HepG2 (cell line): ENCODE data around the gene CYLD. TPM values are rescaled to one million over a fixed set of nuclear protein-coding genes. Genes with fewer than 3 reads are reported as not detected.
A peak's percentile ranks its signal among the peaks of the same experiment; 100 is the strongest.

ENCODE experiments used
- ARID5B ChIP-seq: IDR thresholded peaks from 2 replicates; pipeline ENCODE4 v1.4.0; 2020; ENCODE audit warnings: mild to moderate bottlenecking, missing genetic modification reagents
- FLYWCH1 ChIP-seq: sonication (generic); formaldehyde crosslinking; IDR thresholded peaks from 2 replicates; pipeline ENCODE4 v1.8.1; 2023; ENCODE audit warnings: mild to moderate bottlenecking, missing genetic modification reagents
- FOXP1 ChIP-seq, 2 experiments: fragments of 450-650 bp in 1 of 2; IDR thresholded peaks; 2 replicates each; pipeline ENCODE4 v1.6.1; 2017 to 2018; ENCODE audit warnings: antibody characterized with exemption in 1 of 2
- IKZF5 ChIP-seq: IDR thresholded peaks from 2 replicates; pipeline ENCODE4 v1.6.1; 2018; ENCODE audit warnings: missing genetic modification reagents, mild to moderate bottlenecking, missing compliant biosample characterization
- NCOA1 ChIP-seq: sonication (generic); formaldehyde crosslinking; IDR thresholded peaks from 2 replicates; pipeline ENCODE4 v1.9.0; 2021; ENCODE audit warnings: missing genetic modification reagents
- TAF15 ChIP-seq: fragments of 200-400 bp; formaldehyde crosslinking; IDR thresholded peaks from one replicate; pipeline ENCODE4 v1.6.1; 2018; ENCODE audit warnings: mild to moderate bottlenecking, low read depth, low read length; ENCODE audit not compliant: poor library complexity, severe bottlenecking
- YY1 ChIP-seq: IDR thresholded peaks from 2 replicates; pipeline ENCODE4 v1.6.1; 2011; ENCODE audit warnings: low read length, low read depth, moderate library complexity, mild to moderate bottlenecking; ENCODE audit not compliant: insufficient read depth, insufficient replicate concordance
- ZBTB2 ChIP-seq: sonication (generic); formaldehyde crosslinking; IDR thresholded peaks from 2 replicates; pipeline ENCODE4 v1.8.0; 2022; ENCODE audit warnings: low read depth, missing genetic modification reagents
- ZNF10 ChIP-seq: sonication (generic); formaldehyde crosslinking; IDR thresholded peaks from 2 replicates; pipeline ENCODE4 v1.4.0; 2020; ENCODE audit warnings: mild to moderate bottlenecking, low read depth, missing genetic modification reagents, borderline replicate concordance
- ZNF263 ChIP-seq: sonication (generic); formaldehyde crosslinking; IDR thresholded peaks from 2 replicates; pipeline ENCODE4 v1.4.0; 2020; ENCODE audit warnings: missing genetic modification reagents
- polyA plus RNA-seq, 8 experiments: library from polyadenylated mRNA; depleted of rRNA in 3 of 8; stranded (reverse) in 7 of 8; unstranded in 1 of 8; fragments of >200 nt; fragmentation: Illumina TruSeq in 4 of 8; extraction: Trizol in 4 of 8; gene quantifications; 2 replicates each; pipeline versions ENCODE4 v1.2.1 to v1.2.3, GENCODE V29; 2011 to 2016; ENCODE audit warnings: low read depth in 4 of 8, missing spikeins in 1 of 8, mixed read lengths in 1 of 8; ENCODE audit not compliant: insufficient read depth in 1 of 8
- total RNA-seq, 5 experiments: library from RNA; depleted of rRNA; stranded (reverse); fragments of >200 nt; fragmentation: Illumina TruSeq; extraction: Trizol; gene quantifications; 2 replicates each; pipeline ENCODE4 v1.2.3, GENCODE V29; 2016; ENCODE audit warnings: low read depth in 1 of 5
- TF ChIP-seq, protein P1 (sequence below): sonication (generic); formaldehyde crosslinking; conservative IDR thresholded peaks from 2 replicates; pipeline ENCODE4 v1.4.0; 2020; ENCODE audit warnings: mild to moderate bottlenecking, missing genetic modification reagents, moderate library complexity
- TF ChIP-seq, protein P2 (sequence below): sonication (generic); formaldehyde crosslinking; conservative IDR thresholded peaks from 2 replicates; pipeline ENCODE4 v1.4.0; 2020; ENCODE audit warnings: missing genetic modification reagents
- TF ChIP-seq, protein P3 (sequence below): sonication (generic); formaldehyde crosslinking; IDR thresholded peaks from 2 replicates; pipeline ENCODE4 v1.4.0; 2020; ENCODE audit warnings: missing genetic modification reagents

CYLD gene
- total and polyA plus RNA-seq, 2 of the 13 experiments (the other 11 are each of a cell fraction or from before 2014, with no cell fraction given): 6.1 to 11.4 TPM

GRCh38 chr16:50741781-50742575, at the start of gene CYLD (continued):
- TF ChIP-seq ARID5B (CRISPR knock-in tag) (peak; percentile 36; the same call in 1 of the 2 replicates), IKZF5 (CRISPR knock-in tag) (peak; percentile 56; the same call in 1 of the 2 replicates), TAF15 (peak; percentile 43), FLYWCH1 (CRISPR knock-in tag) (no peak), ZNF10 (CRISPR knock-in tag) (no peak), NCOA1 (0 out of 2 replicates have a peak, but pooled peaks have one; percentile 48), ZNF263 (no peak), ZBTB2 (0 out of 2 replicates have a peak, but pooled peaks have one; percentile 26), FOXP1 (IDR thresholded peaks at IDR 0.05) (no peak), FOXP1 (CRISPR knock-in tag; IDR thresholded peaks at IDR 0.05) (peak; percentile 60), YY1 (peak; percentile 99)
- TF ChIP-seq, protein P1, sequence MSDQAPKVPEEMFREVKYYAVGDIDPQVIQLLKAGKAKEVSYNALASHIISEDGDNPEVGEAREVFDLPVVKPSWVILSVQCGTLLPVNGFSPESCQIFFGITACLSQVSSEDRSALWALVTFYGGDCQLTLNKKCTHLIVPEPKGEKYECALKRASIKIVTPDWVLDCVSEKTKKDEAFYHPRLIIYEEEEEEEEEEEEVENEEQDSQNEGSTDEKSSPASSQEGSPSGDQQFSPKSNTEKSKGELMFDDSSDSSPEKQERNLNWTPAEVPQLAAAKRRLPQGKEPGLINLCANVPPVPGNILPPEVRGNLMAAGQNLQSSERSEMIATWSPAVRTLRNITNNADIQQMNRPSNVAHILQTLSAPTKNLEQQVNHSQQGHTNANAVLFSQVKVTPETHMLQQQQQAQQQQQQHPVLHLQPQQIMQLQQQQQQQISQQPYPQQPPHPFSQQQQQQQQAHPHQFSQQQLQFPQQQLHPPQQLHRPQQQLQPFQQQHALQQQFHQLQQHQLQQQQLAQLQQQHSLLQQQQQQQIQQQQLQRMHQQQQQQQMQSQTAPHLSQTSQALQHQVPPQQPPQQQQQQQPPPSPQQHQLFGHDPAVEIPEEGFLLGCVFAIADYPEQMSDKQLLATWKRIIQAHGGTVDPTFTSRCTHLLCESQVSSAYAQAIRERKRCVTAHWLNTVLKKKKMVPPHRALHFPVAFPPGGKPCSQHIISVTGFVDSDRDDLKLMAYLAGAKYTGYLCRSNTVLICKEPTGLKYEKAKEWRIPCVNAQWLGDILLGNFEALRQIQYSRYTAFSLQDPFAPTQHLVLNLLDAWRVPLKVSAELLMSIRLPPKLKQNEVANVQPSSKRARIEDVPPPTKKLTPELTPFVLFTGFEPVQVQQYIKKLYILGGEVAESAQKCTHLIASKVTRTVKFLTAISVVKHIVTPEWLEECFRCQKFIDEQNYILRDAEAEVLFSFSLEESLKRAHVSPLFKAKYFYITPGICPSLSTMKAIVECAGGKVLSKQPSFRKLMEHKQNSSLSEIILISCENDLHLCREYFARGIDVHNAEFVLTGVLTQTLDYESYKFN: peak; percentile 43
- TF ChIP-seq, protein P2, sequence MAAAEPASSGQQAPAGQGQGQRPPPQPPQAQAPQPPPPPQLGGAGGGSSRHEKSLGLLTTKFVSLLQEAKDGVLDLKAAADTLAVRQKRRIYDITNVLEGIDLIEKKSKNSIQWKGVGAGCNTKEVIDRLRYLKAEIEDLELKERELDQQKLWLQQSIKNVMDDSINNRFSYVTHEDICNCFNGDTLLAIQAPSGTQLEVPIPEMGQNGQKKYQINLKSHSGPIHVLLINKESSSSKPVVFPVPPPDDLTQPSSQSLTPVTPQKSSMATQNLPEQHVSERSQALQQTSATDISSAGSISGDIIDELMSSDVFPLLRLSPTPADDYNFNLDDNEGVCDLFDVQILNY (CRISPR knock-in tag): peak; percentile 61; the same call in 1 of the 2 replicates
- TF ChIP-seq, protein P3, sequence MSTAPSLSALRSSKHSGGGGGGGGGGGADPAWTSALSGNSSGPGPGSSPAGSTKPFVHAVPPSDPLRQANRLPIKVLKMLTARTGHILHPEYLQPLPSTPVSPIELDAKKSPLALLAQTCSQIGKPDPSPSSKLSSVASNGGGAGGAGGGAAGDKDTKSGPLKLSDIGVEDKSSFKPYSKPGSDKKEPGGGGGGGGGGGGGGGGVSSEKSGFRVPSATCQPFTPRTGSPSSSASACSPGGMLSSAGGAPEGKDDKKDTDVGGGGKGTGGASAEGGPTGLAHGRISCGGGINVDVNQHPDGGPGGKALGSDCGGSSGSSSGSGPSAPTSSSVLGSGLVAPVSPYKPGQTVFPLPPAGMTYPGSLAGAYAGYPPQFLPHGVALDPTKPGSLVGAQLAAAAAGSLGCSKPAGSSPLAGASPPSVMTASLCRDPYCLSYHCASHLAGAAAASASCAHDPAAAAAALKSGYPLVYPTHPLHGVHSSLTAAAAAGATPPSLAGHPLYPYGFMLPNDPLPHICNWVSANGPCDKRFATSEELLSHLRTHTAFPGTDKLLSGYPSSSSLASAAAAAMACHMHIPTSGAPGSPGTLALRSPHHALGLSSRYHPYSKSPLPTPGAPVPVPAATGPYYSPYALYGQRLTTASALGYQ (CRISPR knock-in tag): 0 out of 2 replicates have a peak, but pooled peaks have one; percentile 41
